GM12878 (cell line): ENCODE results near the gene MAGI1. TPM values are rescaled to one million over a fixed set of nuclear protein-coding genes. Genes with fewer than 3 reads are reported as not detected.

ENCODE experiments used
- ATAC-seq: fragments of 200-7000 bp; cut with Tn5 transposase; 3 replicates; pipeline ENCODE4 v1.9.1; 2020; ENCODE audit warnings: mild to moderate bottlenecking, moderate library complexity
- BruUV-seq: library from RNA; stranded (reverse); fragments of 400-500 nt; replicated peaks from 2 replicates; lab custom pipeline; 2021; lab: Mats Ljungman, UMichigan
- CTCF ChIA-PET: fragments of 300-600 bp; sonication (Branson Sonifier 250); formaldehyde crosslinking; extraction: SDS; loops from one replicate; lab custom pipeline; 2021; ENCODE audit warnings: inconsistent platforms; lab: Yijun Ruan, JAX
- POLR2A ChIA-PET: fragments of 350-600 bp; formaldehyde crosslinking; extraction: SDS; loops from one replicate; lab custom pipeline; 2021; ENCODE audit warnings: inconsistent platforms; lab: Charles Lee
- RAD21 ChIA-PET: fragments of 300-600 bp; sonication (Branson Sonifier 250); formaldehyde crosslinking; loops from one replicate; lab custom pipeline; 2023; ENCODE audit warnings: antibody characterized with exemption; ENCODE audit not compliant: unreplicated experiment; lab: Charles Lee
- SMC1A ChIA-PET: fragments of 300-600 bp; sonication (Branson Sonifier 250); formaldehyde crosslinking; loops from one replicate; lab custom pipeline; 2023; ENCODE audit not compliant: unreplicated experiment, uncharacterized antibody; lab: Charles Lee
- DNase-seq: peaks from one replicate; pipeline ENCODE4 v3.0.0-alpha.2; 2011; ENCODE audit warnings: low read depth, low spot score
- FAIRE-seq: peaks from 3 replicates; lab custom pipeline; 2011; peaks lifted over from hg19 to GRCh38; lab: Jason Lieb, UNC
- H2AFZ ChIP-seq: 2 replicates; pipeline ENCODE4 v1.6.0; 2011; ENCODE audit warnings: low read depth, low read length, control low read depth; ENCODE audit not compliant: control insufficient read depth
- H3K27ac ChIP-seq: 2 replicates; pipeline ENCODE4 v1.5.1; 2011; ENCODE audit warnings: control low read depth; ENCODE audit not compliant: control insufficient read depth, insufficient read depth
- H3K27me3 ChIP-seq, 2 experiments: replicated peaks in 1 of 2; 2 replicates each; pipeline versions ENCODE4 v1.6.0 to v1.6.1; 2011; ENCODE audit warnings: low read length in 1 of 2; ENCODE audit not compliant: control insufficient read depth in 2 of 2, insufficient read depth in 2 of 2
- H3K36me3 ChIP-seq, 2 experiments: 2 replicates each; pipeline ENCODE4 v1.5.1; 2011; ENCODE audit warnings: low read length in 1 of 2; ENCODE audit not compliant: control insufficient read depth in 2 of 2, insufficient read depth in 2 of 2
- H3K4me1 ChIP-seq: 2 replicates; pipeline ENCODE4 v1.6.1; 2011; ENCODE audit warnings: mild to moderate bottlenecking, low read length, moderate library complexity, mixed read lengths; ENCODE audit not compliant: control insufficient read depth, insufficient read depth
- H3K4me2 ChIP-seq: 2 replicates; pipeline ENCODE4 v1.6.0; 2011; ENCODE audit warnings: control low read depth; ENCODE audit not compliant: control insufficient read depth, insufficient read depth
- H3K4me3 ChIP-seq: fragments of 200-600 bp; sonication (generic); 2 replicates; pipeline ENCODE4 v1.5.1; 2016
- H3K79me2 ChIP-seq: 2 replicates; pipeline ENCODE4 v1.6.0; 2011; ENCODE audit warnings: low read length; ENCODE audit not compliant: control insufficient read depth, insufficient read depth
- H3K9ac ChIP-seq: 2 replicates; pipeline ENCODE4 v1.8.0; 2011; ENCODE audit warnings: low read length, control low read depth, mixed read lengths; ENCODE audit not compliant: control insufficient read depth, insufficient read depth
- H3K9me3 ChIP-seq: replicated peaks from 3 replicates; pipeline ENCODE4 v1.5.1; 2011; ENCODE audit warnings: mild to moderate bottlenecking, low read length; ENCODE audit not compliant: control insufficient read depth, insufficient read depth
- H4K20me1 ChIP-seq: 2 replicates; pipeline ENCODE4 v1.6.0; 2011; ENCODE audit not compliant: control insufficient read depth, insufficient read depth
- ETV6 ChIP-seq, 2 experiments: fragments of 450-650 bp in 1 of 2; IDR thresholded peaks in 1 of 2; conservative IDR thresholded peaks in 1 of 2; 2 replicates each; pipeline ENCODE4 v1.6.1; 2014; ENCODE audit warnings: antibody characterized with exemption in 1 of 2, borderline replicate concordance in 1 of 2, low read depth in 1 of 2, mild to moderate bottlenecking in 1 of 2, moderate library complexity in 1 of 2
- FOS ChIP-seq: IDR thresholded peaks from 3 replicates; pipeline ENCODE4 v1.6.1; 2011; ENCODE audit warnings: borderline replicate concordance; ENCODE audit not compliant: insufficient read length; ENCODE audit errors: extremely low read depth
- JUNB ChIP-seq: IDR thresholded peaks from 2 replicates; pipeline ENCODE4 v1.6.1; 2016; ENCODE audit warnings: antibody characterized with exemption, mild to moderate bottlenecking
- KLF5 ChIP-seq: fragments of 450-650 bp; IDR thresholded peaks from 2 replicates; pipeline ENCODE4 v1.6.1; 2014; ENCODE audit warnings: mild to moderate bottlenecking; ENCODE audit not compliant: partially characterized antibody
- MTA3 ChIP-seq: IDR thresholded peaks from 2 replicates; pipeline ENCODE4 v1.6.1; 2012; ENCODE audit warnings: low read length, inconsistent platforms, borderline replicate concordance
- NR2C1 ChIP-seq: fragments of 450-650 bp; IDR thresholded peaks from 2 replicates; pipeline ENCODE4 v1.6.1; 2017; ENCODE audit warnings: antibody characterized with exemption, mild to moderate bottlenecking, moderate library complexity
- POU2F2 ChIP-seq: IDR thresholded peaks from 3 replicates; pipeline ENCODE4 v1.6.1; 2011; ENCODE audit warnings: low read depth, mild to moderate bottlenecking, low read length, borderline replicate concordance
- RCOR1 ChIP-seq: conservative IDR thresholded peaks from 2 replicates; pipeline ENCODE4 v1.6.1; 2012; ENCODE audit warnings: low read depth, low read length, improper control_type of control experiment
- RUNX3 ChIP-seq: IDR thresholded peaks from 2 replicates; pipeline ENCODE4 v1.6.1; 2012; ENCODE audit warnings: low read length, inconsistent platforms
- SMC3 ChIP-seq: IDR thresholded peaks from 2 replicates; pipeline ENCODE4 v1.6.1; 2011; ENCODE audit warnings: low read length, improper control_type of control experiment, borderline replicate concordance
- SREBF1 ChIP-seq: IDR thresholded peaks from 2 replicates; pipeline ENCODE4 v1.6.1; 2012; ENCODE audit warnings: mild to moderate bottlenecking, low read length
- WGBS: methylation state at CpG from one replicate; pipeline ENCODE4 v1.1.6; 2016; ENCODE audit warnings: low lambda C conversion rate; ENCODE audit not compliant: insufficient replicate concordance, insufficient coverage; ENCODE audit errors: missing lambda C conversion rate; 5-methylcytosine and 5-hydroxymethylcytosine counted together
- in situ Hi-C: fragments of 300-500 bp; cut with MboI; formaldehyde crosslinking; loops from 9 replicates; pipeline ENCODE4 v1.14.3; 2018; ENCODE audit warnings: mixed read lengths
- intact Hi-C: fragments of 100-400 bp; cut with micrococcal nuclease; formaldehyde crosslinking; loops from one replicate; pipeline ENCODE4 v1.14.2; 2022; ENCODE audit not compliant: unreplicated experiment
- polyA plus RNA-seq, 11 experiments: library from polyadenylated mRNA; depleted of rRNA in 4 of 11; unstranded in 6 of 11; stranded (reverse) in 5 of 11; fragments of >200 nt; fragmentation: Nextera tagmentation in 4 of 11; fragmentation: Illumina TruSeq in 1 of 11; extraction: Ambion mirVana in 4 of 11; extraction: Trizol in 1 of 11; gene quantifications; 1 replicate in 1 of 11; 2 replicates in 10 of 11; pipeline versions ENCODE4 v1.2.1 to v1.2.3, GENCODE V29; 2011 to 2016; ENCODE audit warnings: inconsistent platforms in 2 of 11, missing spikeins in 2 of 11, low read depth in 1 of 11
- total RNA-seq, 4 experiments: library from RNA; depleted of rRNA in 3 of 4; stranded (reverse); fragments of >200 nt in 3 of 4; fragmentation: Illumina TruSeq in 1 of 4; extraction: Trizol in 1 of 4; gene quantifications; 2 replicates each; pipeline versions ENCODE4 v1.2.1 to v1.2.3, GENCODE V29; 2013 to 2021
- TF ChIP-seq, protein P1 (sequence below): fragments of 150-350 bp; IDR thresholded peaks from 2 replicates; pipeline ENCODE4 v1.6.1; 2016; ENCODE audit warnings: low read depth, low read length
- TF ChIP-seq, protein P2 (sequence below): IDR thresholded peaks from 2 replicates; pipeline ENCODE4 v1.6.1; 2012; ENCODE audit warnings: mild to moderate bottlenecking, low read depth, low read length

The MAGI1 gene
- total and polyA plus RNA-seq, 10 of the 15 experiments (the other 5 are each of a cell fraction or from before 2014, with no cell fraction given): 0.02 to 3.3 (median 0.29) TPM; not detected in 1

- 32% methylated on average over 4 of the region's 4 CpGs for WGBS
- CTCF ChIA-PET: no interaction called here
- TF ChIP-seq, protein P1, sequence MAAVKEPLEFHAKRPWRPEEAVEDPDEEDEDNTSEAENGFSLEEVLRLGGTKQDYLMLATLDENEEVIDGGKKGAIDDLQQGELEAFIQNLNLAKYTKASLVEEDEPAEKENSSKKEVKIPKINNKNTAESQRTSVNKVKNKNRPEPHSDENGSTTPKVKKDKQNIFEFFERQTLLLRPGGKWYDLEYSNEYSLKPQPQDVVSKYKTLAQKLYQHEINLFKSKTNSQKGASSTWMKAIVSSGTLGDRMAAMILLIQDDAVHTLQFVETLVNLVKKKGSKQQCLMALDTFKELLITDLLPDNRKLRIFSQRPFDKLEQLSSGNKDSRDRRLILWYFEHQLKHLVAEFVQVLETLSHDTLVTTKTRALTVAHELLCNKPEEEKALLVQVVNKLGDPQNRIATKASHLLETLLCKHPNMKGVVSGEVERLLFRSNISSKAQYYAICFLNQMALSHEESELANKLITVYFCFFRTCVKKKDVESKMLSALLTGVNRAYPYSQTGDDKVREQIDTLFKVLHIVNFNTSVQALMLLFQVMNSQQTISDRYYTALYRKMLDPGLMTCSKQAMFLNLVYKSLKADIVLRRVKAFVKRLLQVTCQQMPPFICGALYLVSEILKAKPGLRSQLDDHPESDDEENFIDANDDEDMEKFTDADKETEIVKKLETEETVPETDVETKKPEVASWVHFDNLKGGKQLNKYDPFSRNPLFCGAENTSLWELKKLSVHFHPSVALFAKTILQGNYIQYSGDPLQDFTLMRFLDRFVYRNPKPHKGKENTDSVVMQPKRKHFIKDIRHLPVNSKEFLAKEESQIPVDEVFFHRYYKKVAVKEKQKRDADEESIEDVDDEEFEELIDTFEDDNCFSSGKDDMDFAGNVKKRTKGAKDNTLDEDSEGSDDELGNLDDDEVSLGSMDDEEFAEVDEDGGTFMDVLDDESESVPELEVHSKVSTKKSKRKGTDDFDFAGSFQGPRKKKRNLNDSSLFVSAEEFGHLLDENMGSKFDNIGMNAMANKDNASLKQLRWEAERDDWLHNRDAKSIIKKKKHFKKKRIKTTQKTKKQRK: no peak
- TF ChIP-seq, protein P2, sequence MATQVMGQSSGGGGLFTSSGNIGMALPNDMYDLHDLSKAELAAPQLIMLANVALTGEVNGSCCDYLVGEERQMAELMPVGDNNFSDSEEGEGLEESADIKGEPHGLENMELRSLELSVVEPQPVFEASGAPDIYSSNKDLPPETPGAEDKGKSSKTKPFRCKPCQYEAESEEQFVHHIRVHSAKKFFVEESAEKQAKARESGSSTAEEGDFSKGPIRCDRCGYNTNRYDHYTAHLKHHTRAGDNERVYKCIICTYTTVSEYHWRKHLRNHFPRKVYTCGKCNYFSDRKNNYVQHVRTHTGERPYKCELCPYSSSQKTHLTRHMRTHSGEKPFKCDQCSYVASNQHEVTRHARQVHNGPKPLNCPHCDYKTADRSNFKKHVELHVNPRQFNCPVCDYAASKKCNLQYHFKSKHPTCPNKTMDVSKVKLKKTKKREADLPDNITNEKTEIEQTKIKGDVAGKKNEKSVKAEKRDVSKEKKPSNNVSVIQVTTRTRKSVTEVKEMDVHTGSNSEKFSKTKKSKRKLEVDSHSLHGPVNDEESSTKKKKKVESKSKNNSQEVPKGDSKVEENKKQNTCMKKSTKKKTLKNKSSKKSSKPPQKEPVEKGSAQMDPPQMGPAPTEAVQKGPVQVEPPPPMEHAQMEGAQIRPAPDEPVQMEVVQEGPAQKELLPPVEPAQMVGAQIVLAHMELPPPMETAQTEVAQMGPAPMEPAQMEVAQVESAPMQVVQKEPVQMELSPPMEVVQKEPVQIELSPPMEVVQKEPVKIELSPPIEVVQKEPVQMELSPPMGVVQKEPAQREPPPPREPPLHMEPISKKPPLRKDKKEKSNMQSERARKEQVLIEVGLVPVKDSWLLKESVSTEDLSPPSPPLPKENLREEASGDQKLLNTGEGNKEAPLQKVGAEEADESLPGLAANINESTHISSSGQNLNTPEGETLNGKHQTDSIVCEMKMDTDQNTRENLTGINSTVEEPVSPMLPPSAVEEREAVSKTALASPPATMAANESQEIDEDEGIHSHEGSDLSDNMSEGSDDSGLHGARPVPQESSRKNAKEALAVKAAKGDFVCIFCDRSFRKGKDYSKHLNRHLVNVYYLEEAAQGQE: no peak
- TF ChIP-seq NR2C1: no peak
- no peak for TF ChIP-seq SMC3
- TF ChIP-seq SREBF1: no peak
- no peak for TF ChIP-seq JUNB
- no peak for TF ChIP-seq FOS
- TF ChIP-seq RCOR1: no peak
- TF ChIP-seq POU2F2: no peak
- no peak for TF ChIP-seq ETV6 (conservative IDR thresholded peaks at IDR 0.05 in 1 of 2, IDR thresholded peaks at IDR 0.05 in 1 of 2; ENCODE audit: borderline replicate concordance in 1 of 2, low read depth in 1 of 2)
- TF ChIP-seq RUNX3: no peak
- no peak for TF ChIP-seq KLF5
- no peak for TF ChIP-seq MTA3
Measured at GRCh38 chr3:65706301-65706700, 332.4 kb downstream of the MAGI1 start.

More at GRCh38 chr3:65706301-65706700, 332.4 kb downstream of the MAGI1 start:
- DNase-seq (no peak), FAIRE-seq (no peak), ATAC-seq (no peak)
- Histone ChIP-seq H3K4me2 (no peak overlapping the region), H3K79me2 (no peaks in the 10 kb centered on the region), H2AFZ (no peak overlapping the region), H3K9ac (no peak overlapping the region), H3K27ac (no peak overlapping the region), H3K9me3 (no peaks in the 10 kb centered on the region), H3K4me1 (no peaks in the 10 kb centered on the region), H3K36me3 (no peaks in the 10 kb centered on the region), H3K27me3 (no peaks in the 10 kb centered on the region), H4K20me1 (no peaks in the 10 kb centered on the region), H3K4me3 (no peak overlapping the region)
- no TSS peak for BruUV-seq
- ChIA-PET SMC1A (no interaction called here), POLR2A (no interaction called here), RAD21 (no interaction called here)
- intact Hi-C loops (no loop called here), in situ Hi-C loops (no loop called here)
